ENCODE results near the gene LGI2. TPM values are rescaled to one million over a fixed set of nuclear protein-coding genes. Genes with fewer than 3 reads are reported as not detected.

Gene LGI2
- total RNA-seq, 1 donor from 2014 or later: 0.56 TPM

GRCh38 chr4:24992968-24993367, 37.8 kb downstream of the LGI2 start:
- Mint-ChIP-seq H3K9me3 (peaks cover 2% of the 10 kb centered on the region), H3K27ac (no peak overlapping the region), H3K4me3 (no peak overlapping the region), H3K27me3 (ENCODE audit: insufficient read depth, low read depth) (no peaks in the 10 kb centered on the region), H3K36me3 (peaks cover 2% of the 10 kb centered on the region), H3K4me1 (no peaks in the 10 kb centered on the region)
- Histone ChIP-seq H4K20me1 (ENCODE audit: low read depth) (no peaks in the 10 kb centered on the region), H3K79me2 (ENCODE audit: low read depth) (no peaks in the 10 kb centered on the region), H3K27ac (no peak overlapping the region), H3K4me3 (no peak overlapping the region), H3K4me2 (no peak overlapping the region), H3K27me3 (no peaks in the 10 kb centered on the region), H2AFZ (replicated peaks) (no peak overlapping the region), H3K4me1 (no peaks in the 10 kb centered on the region), H3F3A (ENCODE audit: low read depth) (no peaks in the 10 kb centered on the region), H3K36me3 (no peaks in the 10 kb centered on the region), H3K9me3 (ENCODE audit: low read depth) (no peaks in the 10 kb centered on the region), H3K9ac (no peak overlapping the region)
- DNase-seq (ENCODE audit: low spot score): no peak
- TF ChIP-seq EZH2 (IDR thresholded peaks at IDR 0.05): no peak
- no peak for TF ChIP-seq EZH2phosphoT487 (IDR thresholded peaks at IDR 0.05)
- no peak for TF ChIP-seq CTCF (IDR thresholded peaks at IDR 0.05)

DNA sequence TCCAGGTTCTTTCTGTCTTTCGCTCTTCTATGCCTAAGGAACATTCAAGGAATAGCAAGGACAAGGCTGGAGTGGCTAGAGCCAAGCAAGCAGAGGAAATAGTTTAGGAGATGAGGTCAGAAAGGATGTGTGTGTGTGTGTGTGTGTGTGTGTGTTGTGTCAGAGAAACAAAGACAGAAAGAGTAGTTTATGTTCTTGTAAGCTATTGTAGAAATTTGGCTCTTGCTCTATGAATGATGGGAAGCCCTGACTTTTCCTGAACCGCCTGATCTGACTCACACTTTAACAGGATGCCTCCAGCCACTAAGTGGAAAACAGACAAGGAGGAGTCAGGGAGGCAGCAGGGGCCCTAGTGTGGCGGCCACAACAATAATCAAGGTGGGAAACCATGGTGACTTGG, 39.7 kb downstream of the LGI2 start:
- H4K20me1 ChIP-seq (ENCODE audit: low read depth): no peaks in the 10 kb centered on the region
- H3K4me3 Mint-ChIP-seq: no peak overlapping the region
- H3K9me3 ChIP-seq (ENCODE audit: low read depth): no peaks in the 10 kb centered on the region
- no peaks in the 10 kb centered on the region for H3K36me3 ChIP-seq
- no peaks in the 10 kb centered on the region for H3K79me2 ChIP-seq (ENCODE audit: low read depth)
- no peak overlapping the region for H2AFZ ChIP-seq (replicated peaks)
- peaks cover 8% of the 10 kb centered on the region for H3K9me3 Mint-ChIP-seq
- peaks cover 2% of the 10 kb centered on the region for H3K36me3 Mint-ChIP-seq
- H3K4me3 ChIP-seq: no peak overlapping the region
- no peaks in the 10 kb centered on the region for H3F3A ChIP-seq (ENCODE audit: low read depth)
- TF ChIP-seq CTCF (IDR thresholded peaks at IDR 0.05) (no peak), EZH2 (IDR thresholded peaks at IDR 0.05) (no peak), EZH2phosphoT487 (IDR thresholded peaks at IDR 0.05) (no peak)
- H3K27ac ChIP-seq: no peak overlapping the region
- H3K4me1 ChIP-seq: no peaks in the 10 kb centered on the region
- H3K27ac Mint-ChIP-seq: no peak overlapping the region
- no peak overlapping the region for H3K9ac ChIP-seq
- DNase-seq (ENCODE audit: low spot score): no peak
- peaks cover 3% of the 10 kb centered on the region for H3K27me3 Mint-ChIP-seq (ENCODE audit: insufficient read depth, low read depth)
- no peaks in the 10 kb centered on the region for H3K27me3 ChIP-seq
- no peaks in the 10 kb centered on the region for H3K4me1 Mint-ChIP-seq
- H3K4me2 ChIP-seq: no peak overlapping the region

DNA sequence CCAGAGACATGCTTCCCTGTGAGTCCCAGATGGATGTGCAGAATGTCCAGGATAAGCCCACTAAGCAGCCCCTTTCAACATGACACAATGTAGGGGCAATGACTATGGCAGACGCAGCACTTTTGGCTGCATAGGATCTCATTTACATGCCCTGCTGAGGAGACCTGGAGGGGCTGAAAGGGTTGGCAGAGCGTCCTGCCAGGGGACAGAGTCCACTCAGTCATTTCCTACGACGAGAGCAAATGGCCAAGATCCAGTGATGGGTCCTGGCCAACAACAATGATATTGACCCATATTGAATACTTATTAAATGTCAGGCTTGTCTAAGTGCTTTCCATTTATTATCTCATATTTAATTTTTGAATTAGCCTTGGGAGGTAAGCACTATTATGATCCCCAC, 41.4 kb downstream of the LGI2 start:
- Mint-ChIP-seq H3K27ac (no peak overlapping the region), H3K36me3 (peaks cover 2% of the 10 kb centered on the region)
- no peak overlapping the region for H3K9ac ChIP-seq

More for the DNA sequence above, 41.4 kb downstream of the LGI2 start:
- TF ChIP-seq CTCF (IDR thresholded peaks at IDR 0.05): no peak
- TF ChIP-seq EZH2phosphoT487 (IDR thresholded peaks at IDR 0.05): no peak
- no peak for TF ChIP-seq EZH2 (IDR thresholded peaks at IDR 0.05)
- H3K4me1 ChIP-seq: peaks cover 4% of the 10 kb centered on the region
- H3K4me2 ChIP-seq: no peak overlapping the region
- no peak overlapping the region for H3K4me3 ChIP-seq
- H3K36me3 ChIP-seq: no peaks in the 10 kb centered on the region
- no peak for DNase-seq (ENCODE audit: low spot score)
- no peaks in the 10 kb centered on the region for H4K20me1 ChIP-seq (ENCODE audit: low read depth)
- H3K4me1 Mint-ChIP-seq: peaks cover 13% of the 10 kb centered on the region
- peaks cover 5% of the 10 kb centered on the region for H3F3A ChIP-seq (ENCODE audit: low read depth)
- H3K27me3 ChIP-seq: no peaks in the 10 kb centered on the region
- no peak overlapping the region for H3K4me3 Mint-ChIP-seq
- H3K27ac ChIP-seq: no peak overlapping the region
- H2AFZ ChIP-seq (replicated peaks): no peak overlapping the region
- no peaks in the 10 kb centered on the region for H3K9me3 ChIP-seq (ENCODE audit: low read depth)
- H3K9me3 Mint-ChIP-seq: peaks cover 8% of the 10 kb centered on the region
- H3K27me3 Mint-ChIP-seq (ENCODE audit: insufficient read depth, low read depth): peaks cover 3% of the 10 kb centered on the region
- no peaks in the 10 kb centered on the region for H3K79me2 ChIP-seq (ENCODE audit: low read depth)
